Smooth muscle cell (in vitro differentiated cells): ENCODE data around the gene CPB2. TPM values are rescaled to one million over a fixed set of nuclear protein-coding genes. Genes with fewer than 3 reads are reported as not detected.

Experiments
- DNase-seq: peaks from one replicate; lab custom pipeline; 2025; ENCODE audit not compliant: unreplicated experiment; lab: John Stamatoyannopoulos, UW
- H2AFZ ChIP-seq: fragments of 200-600 bp; sonication (generic); 2 replicates; pipeline ENCODE4 v1.6.0; 2016; ENCODE audit warnings: antibody characterized with exemption, low read depth, mild to moderate bottlenecking
- H3F3A ChIP-seq: fragments of 200-600 bp; sonication (generic); 2 replicates; pipeline ENCODE4 v1.6.0; 2017; ENCODE audit warnings: antibody characterized with exemption, low read depth
- H3K27ac ChIP-seq: fragments of 200-600 bp; sonication (generic); 2 replicates; pipeline ENCODE4 v1.5.1; 2016; ENCODE audit warnings: low read depth, mild to moderate bottlenecking
- H3K27me3 ChIP-seq: fragments of 200-600 bp; sonication (generic); 2 replicates; pipeline ENCODE4 v1.6.1; 2016; ENCODE audit warnings: low read depth, mild to moderate bottlenecking
- H3K36me3 ChIP-seq: fragments of 200-600 bp; sonication (generic); 2 replicates; pipeline ENCODE4 v1.5.1; 2016; ENCODE audit warnings: low read depth
- H3K4me1 ChIP-seq: fragments of 200-600 bp; sonication (generic); 2 replicates; pipeline ENCODE4 v1.5.1; 2016; ENCODE audit warnings: low read depth
- H3K4me2 ChIP-seq: fragments of 200-600 bp; sonication (generic); 2 replicates; pipeline ENCODE4 v1.6.0; 2016; ENCODE audit warnings: mild to moderate bottlenecking
- H3K4me3 ChIP-seq: fragments of 200-600 bp; sonication (generic); 2 replicates; pipeline ENCODE4 v1.5.1; 2016; ENCODE audit warnings: mild to moderate bottlenecking
- H3K79me2 ChIP-seq: fragments of 200-600 bp; sonication (generic); 2 replicates; pipeline ENCODE4 v1.6.0; 2016; ENCODE audit warnings: low read depth, mild to moderate bottlenecking
- H3K9ac ChIP-seq: fragments of 200-600 bp; sonication (generic); 2 replicates; pipeline ENCODE4 v1.6.0; 2016; ENCODE audit warnings: low read depth
- H3K9me3 ChIP-seq: fragments of 200-600 bp; sonication (generic); replicated peaks from 2 replicates; pipeline ENCODE4 v1.5.1; 2016; ENCODE audit warnings: low read depth
- H4K20me1 ChIP-seq: fragments of 200-600 bp; sonication (generic); 2 replicates; pipeline ENCODE4 v1.6.0; 2016; ENCODE audit warnings: low read depth
- CTCF ChIP-seq: fragments of 200-600 bp; sonication (generic); IDR thresholded peaks from 2 replicates; pipeline ENCODE4 v1.5.1; 2017; ENCODE audit warnings: borderline replicate concordance, mild to moderate bottlenecking, antibody characterized with exemption; ENCODE audit not compliant: insufficient read depth, poor library complexity, severe bottlenecking
- WGBS: methylation state at CpG from one replicate; pipeline ENCODE4 v1.1.7; 2016; ENCODE audit warnings: low lambda C conversion rate; 5-methylcytosine and 5-hydroxymethylcytosine counted together
- polyA plus RNA-seq: library from polyadenylated mRNA; unstranded; fragments of >200 nt; fragmentation: Nextera tagmentation; extraction: Ambion mirVana; gene quantifications from 2 replicates; pipeline ENCODE4 v1.2.1, GENCODE V29; 2016
- total RNA-seq: library from RNA; depleted of rRNA; stranded (reverse); fragments of >200 nt; gene quantifications from 2 replicates; pipeline ENCODE4 v1.2.3, GENCODE V29; 2014

The CPB2 gene
- total and polyA plus RNA-seq, 2 experiments from 2014 or later = 0.09 TPM; not detected in 1

DNA sequence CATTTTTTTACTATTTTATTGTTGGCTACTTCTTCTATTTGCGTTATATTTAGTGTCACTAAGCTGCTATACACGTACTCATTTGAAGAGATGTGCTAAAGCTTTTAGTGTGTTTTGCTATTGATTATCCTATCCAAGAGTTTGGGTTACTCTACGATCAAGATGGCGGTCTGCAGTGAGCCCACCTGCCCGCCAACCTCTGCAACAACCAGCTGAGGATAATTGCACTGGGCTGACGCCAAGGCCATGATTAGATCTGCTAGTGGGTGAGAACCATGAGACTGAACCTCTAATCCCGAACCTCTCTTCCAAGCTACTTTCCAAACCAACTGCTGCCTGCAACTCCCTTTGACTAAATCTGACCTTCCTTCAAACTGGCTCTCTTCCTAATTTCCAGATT, 1.8 kb downstream of the CPB2 start:
- no peaks in the 10 kb centered on the region for H3K27me3 ChIP-seq
- TF ChIP-seq CTCF = no peak
- no peak for DNase-seq
- H3K9me3 ChIP-seq = no peaks in the 10 kb centered on the region
- H3K4me1 ChIP-seq = no peaks in the 10 kb centered on the region
- no peaks in the 10 kb centered on the region for H3F3A ChIP-seq
- no peak overlapping the region for H3K4me3 ChIP-seq
- no peaks in the 10 kb centered on the region for H3K79me2 ChIP-seq
- H3K36me3 ChIP-seq = no peaks in the 10 kb centered on the region
- H3K27ac ChIP-seq = no peak overlapping the region
- H3K9ac ChIP-seq = no peak overlapping the region
- WGBS = 94% methylated on average over 7 of the region's 7 CpGs
- no peak overlapping the region for H3K4me2 ChIP-seq
- no peaks in the 10 kb centered on the region for H4K20me1 ChIP-seq
- no peak overlapping the region for H2AFZ ChIP-seq

DNA sequence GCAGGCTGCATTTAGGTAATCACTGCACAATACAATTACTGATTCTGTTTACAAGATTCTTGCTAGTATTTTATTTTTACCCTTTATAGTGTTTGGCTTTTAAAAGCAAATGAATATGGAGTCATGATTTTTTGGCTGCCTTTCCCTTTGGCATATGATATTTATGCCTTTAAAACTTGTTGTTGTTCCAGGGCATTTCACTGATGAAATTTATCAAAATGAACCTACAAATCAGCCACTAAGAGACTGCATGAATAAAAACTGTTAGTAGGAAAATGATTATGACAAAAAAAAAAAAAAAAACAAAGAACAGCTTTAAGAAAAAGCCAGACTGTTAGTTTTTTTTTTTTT, 2.6 kb downstream of the CPB2 start:
- H3K27ac ChIP-seq = no peak overlapping the region
- H3K9me3 ChIP-seq = no peaks in the 10 kb centered on the region
- H3K27me3 ChIP-seq = no peaks in the 10 kb centered on the region
- H3K4me3 ChIP-seq = no peak overlapping the region
- no peaks in the 10 kb centered on the region for H4K20me1 ChIP-seq
- no peak for DNase-seq
- H3K9ac ChIP-seq = no peak overlapping the region
- no peaks in the 10 kb centered on the region for H3K79me2 ChIP-seq
- no peaks in the 10 kb centered on the region for H3K4me1 ChIP-seq
- no peak overlapping the region for H2AFZ ChIP-seq
- no peak overlapping the region for H3K4me2 ChIP-seq
- no peaks in the 10 kb centered on the region for H3F3A ChIP-seq
- H3K36me3 ChIP-seq = no peaks in the 10 kb centered on the region
- no peak for TF ChIP-seq CTCF

DNA sequence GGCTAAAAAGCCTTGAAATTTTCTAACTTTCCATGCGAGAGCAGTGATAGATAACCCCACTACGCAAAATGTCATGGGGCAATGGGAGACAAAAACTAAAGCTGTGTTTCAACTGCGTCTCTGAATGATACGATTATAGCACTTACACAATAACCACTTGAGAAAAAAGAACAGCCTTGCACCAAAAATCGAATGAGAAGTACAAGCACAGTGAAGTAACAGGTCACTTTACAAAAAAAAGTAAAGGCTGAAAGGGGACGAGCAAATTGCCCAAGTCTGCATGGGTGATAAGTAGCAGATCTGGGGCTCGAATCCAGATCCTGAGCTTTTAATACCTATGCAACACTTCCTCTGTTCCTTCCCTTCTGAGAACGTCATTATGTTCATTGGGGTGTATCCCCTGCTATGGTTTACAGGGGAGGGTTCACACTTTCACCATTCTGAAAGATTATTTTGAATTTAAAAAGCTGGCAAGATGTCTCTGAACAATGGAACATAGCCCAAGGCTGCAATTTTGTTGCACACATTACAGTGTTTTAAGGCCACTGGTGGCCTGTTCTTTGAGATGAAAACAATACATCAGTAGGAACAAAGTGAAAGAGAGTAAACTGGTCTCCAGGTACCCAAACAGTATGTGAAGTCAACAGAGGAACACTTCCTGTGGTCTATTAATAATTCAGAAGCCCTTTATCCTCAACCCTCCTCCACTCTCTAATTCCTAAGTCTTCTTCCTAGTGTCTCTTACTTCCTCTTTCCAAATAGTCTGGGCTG, 3.2 kb downstream of the CPB2 start:
- Histone ChIP-seq H3K4me2 (no peak overlapping the region), H3K36me3 (no peaks in the 10 kb centered on the region), H3K27ac (no peak overlapping the region), H2AFZ (no peak overlapping the region), H3F3A (no peaks in the 10 kb centered on the region), H3K9me3 (no peaks in the 10 kb centered on the region), H4K20me1 (no peaks in the 10 kb centered on the region), H3K27me3 (no peaks in the 10 kb centered on the region), H3K9ac (no peak overlapping the region), H3K4me1 (no peaks in the 10 kb centered on the region), H3K79me2 (no peaks in the 10 kb centered on the region), H3K4me3 (no peak overlapping the region)
- no peak for TF ChIP-seq CTCF
- no peak for DNase-seq
- 77% methylated on average over 8 of the region's 8 CpGs for WGBS

GRCh38 chr13:46101002-46101401, 3.8 kb downstream of the CPB2 start:
- Histone ChIP-seq H3K4me1 (no peaks in the 10 kb centered on the region), H2AFZ (no peak overlapping the region), H3K9me3 (no peaks in the 10 kb centered on the region), H3K4me2 (no peak overlapping the region), H3K27ac (no peak overlapping the region), H3K9ac (no peak overlapping the region), H4K20me1 (no peaks in the 10 kb centered on the region), H3K27me3 (no peaks in the 10 kb centered on the region), H3K79me2 (no peaks in the 10 kb centered on the region), H3K4me3 (no peak overlapping the region), H3F3A (no peaks in the 10 kb centered on the region), H3K36me3 (no peaks in the 10 kb centered on the region)
- DNase-seq = no peak
- TF ChIP-seq CTCF = no peak
- 91% methylated on average over 4 of the region's 4 CpGs for WGBS
